Stimulated activated CD8-positive, alpha-beta memory T cell treated with anti-CD3 and anti-CD28 coated beads, Interleukin-7, amount 100 ng/mL, for 48 hours (primary cell): Measurements from ENCODE around the gene RBM47.

Source experiments
- DNase-seq, 2 donors: peaks; one replicate each; pipeline ENCODE4 v3.0.0-alpha.2; 2020; ENCODE audit warnings: low read depth in 1 of 2; ENCODE audit errors: extremely low read depth in 1 of 2

RBM47 gene

DNA sequence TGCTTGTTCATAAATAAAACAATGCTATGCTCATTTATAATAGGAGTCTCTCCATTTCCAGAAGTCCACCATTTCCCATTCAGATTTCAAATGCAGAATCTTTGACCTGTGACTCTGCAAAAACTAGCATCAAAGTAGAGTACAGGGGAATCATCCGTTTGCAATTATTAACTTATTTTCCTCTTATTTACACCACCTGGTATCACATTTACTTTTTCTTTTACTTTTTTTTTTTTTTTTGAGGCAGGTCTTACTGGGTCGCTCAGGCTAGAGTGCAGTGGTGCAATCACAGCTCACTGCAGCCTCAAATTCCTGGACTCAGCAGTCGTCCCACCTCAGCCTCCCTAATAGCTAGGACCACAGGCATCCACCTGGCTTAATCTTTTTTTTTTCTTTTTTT, 37.6 kb downstream of the RBM47 start:
- DNase-seq = no peak

DNA sequence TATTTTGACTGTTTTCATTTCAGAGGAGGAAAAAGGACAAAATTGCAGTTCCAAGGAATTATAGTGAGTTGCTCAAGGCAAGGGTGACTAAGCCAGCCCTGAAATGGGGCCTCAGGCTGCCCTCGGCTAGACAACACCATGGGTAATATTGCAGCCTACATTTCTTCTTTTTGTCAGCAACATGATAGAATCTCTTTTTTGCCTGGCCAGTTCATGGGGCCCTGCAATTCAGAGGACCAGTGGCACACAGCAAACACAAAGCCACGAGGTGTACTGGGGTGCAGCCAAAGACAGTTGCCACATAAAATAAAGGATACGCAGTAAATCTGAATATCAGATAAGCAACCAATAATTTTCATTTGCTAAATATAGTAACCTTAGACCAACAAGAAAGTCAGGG, 41.8 kb downstream of the RBM47 start:
- no peak for DNase-seq

DNA sequence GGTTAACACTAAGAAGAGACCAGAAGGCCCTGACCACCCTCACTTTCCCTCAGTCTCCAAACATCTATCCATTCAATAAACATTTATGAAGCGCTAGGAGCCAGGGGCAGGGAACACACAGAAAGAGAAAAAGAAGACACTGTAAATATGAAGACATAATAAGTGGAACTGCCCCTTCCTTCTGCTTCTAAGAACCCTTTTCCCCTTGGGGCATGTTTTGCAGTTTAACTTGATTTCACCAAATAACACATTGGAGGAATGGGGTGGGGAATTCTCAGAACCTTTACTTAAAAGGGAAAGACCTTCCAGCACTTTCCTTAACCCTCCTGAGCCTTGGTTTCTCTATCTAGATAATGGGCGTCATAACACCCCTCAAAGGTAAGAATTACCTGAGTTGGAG, 42.3 kb downstream of the RBM47 start:
- no peak for DNase-seq

DNA sequence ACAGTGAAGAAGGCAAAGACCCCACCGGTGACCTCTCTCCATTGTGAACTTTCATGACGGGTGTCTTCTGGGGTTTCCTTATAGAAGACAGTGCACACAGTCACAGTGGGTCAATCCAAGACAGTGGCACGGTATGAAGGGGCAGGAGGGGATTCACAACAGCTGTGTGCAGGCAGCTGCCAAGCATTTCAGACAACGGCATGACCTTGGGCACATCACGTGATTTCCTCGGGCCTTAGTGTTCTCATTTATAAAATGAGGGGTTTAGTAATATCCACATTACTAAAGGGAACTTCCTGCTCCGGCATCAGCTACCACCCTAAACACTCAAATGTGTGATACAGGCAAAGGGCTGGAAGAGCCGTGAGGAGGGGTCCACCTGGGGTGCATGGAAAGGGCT, 42.9 kb downstream of the RBM47 start:
- no peak for DNase-seq

DNA sequence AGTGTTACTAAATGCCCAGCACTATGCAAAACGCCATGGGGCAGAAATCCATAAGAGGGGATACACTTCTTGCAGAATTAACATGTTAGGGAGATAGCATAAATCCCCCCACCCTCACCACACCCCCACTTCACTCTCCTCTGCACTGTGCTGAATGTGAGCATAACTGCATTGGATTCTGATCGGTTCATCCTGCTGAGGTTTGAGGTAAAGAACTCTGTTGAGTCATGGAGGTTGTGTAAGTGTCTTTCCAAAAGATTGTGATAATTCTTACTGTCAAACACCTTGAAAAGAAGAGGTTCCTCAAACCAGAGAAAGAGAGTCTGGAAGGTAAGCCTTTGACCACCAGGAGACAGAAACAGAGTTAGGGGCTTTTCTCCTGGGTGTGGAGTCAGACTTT, 43.6 kb downstream of the RBM47 start:
- no peak for DNase-seq

DNA sequence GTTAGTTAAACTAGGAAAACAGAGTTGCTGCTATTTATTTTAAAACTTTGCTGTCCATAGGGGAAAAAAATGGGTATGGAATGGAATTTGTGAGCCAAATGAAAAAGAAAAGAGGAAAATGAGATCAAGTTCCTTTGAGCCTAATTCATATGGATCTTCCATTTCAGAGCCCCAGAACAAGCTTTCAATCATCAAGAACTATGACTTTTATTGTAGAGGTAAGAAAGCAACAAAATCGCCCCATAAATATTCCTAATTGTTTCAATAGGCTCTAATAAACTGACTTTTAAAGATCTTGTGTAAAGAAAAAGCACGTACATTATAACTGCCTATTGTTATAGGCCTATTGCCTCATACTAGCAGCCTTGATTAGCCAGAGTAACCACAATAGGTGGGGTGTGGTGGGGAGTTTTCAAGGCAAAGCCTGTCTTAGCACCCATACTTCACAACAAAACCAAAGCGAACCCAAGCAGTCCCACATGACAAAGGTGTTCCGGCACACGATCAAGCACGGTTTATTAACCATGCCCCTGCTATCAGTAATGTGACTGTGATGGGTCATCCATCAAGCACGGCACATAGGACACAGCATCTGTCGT, 44.4 kb downstream of the RBM47 start:
- no peak for DNase-seq

DNA sequence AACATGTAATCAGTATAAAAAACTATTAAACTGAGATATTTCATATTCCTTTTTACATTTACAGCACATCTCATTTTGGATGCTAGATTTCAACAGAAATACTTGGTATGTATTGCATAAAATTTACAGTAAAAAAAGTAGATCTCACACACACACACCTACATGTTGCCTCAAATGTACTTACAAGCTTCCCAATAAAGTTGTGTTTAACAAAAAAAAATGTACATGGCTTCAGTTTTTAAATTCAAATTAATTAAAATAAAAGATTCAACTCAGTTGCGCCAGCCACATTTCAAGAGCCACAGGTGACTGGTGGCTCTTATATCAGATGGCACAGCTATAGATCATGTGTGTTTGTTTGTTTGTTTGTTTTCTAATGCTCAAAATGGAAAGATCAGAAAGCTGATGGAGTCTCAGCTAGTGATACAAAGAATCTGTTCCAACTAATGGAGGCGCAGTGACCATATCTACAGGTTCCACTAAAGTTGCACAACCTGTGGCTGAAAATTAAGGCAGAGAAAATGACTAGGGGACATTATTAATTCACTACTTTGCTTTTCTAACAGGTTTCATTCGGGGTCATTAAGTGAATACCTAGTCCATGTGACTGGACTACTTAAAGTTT, 45.0 kb downstream of the RBM47 start:
- no peak for DNase-seq

DNA sequence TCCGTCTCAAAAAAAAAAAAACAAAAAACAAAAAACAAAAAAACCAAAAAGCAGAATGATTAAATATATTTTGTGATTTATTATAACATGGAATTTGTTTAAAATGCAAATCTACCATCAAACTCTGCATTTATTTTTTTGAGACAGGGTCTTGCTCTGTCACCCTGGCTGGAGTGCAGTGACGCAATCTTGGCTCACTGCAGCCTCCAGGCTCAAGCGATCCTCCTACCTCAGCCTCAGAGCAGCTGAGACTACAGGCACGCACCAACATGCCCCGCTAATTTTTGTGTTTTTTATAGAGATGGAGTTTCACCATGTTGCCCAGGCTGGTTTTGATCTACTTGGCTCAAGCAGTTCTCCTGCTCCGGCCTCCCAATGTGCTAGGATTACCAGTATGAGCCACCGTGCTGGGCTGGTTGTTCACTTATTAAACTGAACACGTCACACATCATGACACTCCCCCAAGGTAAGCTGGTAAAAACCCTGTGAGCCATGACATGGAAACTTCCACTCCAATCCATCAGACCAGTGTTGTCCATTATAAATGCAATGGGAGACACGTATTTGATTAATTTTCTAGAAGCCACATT, 45.7 kb downstream of the RBM47 start:
- no peak for DNase-seq

DNA sequence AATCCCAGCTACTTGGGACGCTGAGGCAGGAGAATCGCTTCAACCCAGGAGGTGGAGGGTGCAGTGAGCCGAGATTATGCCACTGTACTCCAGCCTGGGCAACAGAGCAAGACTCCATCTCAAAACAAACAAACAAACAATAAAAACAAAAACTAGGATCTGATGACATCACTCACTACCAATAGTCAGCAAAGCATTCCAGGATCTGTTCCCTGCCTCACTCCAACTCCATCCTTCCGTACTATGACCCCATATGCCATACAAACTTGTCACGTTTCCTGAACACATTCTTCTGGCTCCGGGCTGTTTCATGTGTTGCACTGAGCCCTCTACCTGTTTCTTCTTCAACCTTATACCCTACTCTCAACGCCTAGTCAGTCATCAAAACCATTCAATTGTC, 47.3 kb downstream of the RBM47 start:
- no peak for DNase-seq

DNA sequence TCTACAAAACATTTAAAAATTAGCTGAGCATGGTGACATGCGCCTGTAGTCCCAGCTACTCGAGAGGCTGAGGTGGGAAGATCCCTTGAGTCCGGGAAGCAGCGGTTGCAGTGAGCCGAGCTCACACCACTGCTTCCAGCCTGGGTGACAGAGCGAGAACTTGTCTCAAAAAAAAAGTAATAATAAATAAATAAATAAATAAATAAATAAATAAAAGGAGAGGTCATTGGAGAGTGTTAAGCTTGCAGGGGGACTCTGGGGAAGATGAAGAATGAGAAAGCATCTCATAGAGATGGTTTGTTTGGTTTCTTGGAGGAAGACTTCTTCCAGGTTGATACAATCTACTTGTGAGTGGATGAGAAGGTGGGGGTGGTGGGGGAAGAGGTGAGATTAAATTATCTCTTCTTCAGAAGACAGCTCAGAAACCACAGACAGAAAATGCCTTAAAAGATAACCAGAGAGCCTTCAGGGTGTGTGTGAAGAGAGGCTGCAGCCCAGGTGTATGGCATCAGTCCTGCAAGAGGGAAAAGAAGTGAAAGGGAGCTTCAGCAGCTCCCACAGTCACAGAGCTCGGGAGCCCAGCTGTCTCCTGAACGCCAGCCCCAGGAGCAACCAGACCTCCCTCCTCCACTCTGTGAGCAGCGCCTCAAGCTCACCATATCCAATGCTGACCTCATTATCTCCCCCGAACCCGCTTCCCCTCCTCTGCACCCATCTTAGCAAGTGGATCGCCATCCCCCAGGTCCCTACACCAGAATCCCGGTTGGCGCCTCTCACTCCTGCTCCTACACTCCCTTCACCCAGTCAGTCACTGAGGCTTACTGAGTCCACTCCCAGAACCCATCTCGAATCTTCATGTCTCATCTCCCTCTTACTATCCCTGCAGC, 48.2 kb downstream of the RBM47 start:
- DNase-seq = peak in 1 of 2 donors; percentile 23

DNA sequence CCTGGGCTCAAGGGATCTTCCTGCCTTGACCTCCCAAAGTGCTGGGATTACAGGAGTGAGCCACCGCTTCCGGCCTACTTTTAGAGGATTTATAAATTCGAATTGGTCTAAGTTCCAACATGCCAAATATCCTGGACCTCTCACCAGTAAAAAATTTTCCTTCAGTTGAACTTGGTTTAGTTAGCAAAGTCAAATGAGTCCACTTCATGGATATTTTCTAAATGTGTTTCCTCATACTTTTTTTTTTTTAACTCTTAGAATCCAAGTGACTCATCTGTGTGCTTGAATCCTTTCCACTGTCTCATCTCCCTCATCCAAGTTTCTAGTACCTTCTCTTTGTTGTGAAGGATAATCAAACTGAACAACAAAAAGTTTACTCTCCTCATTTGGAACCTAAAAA, 49.7 kb downstream of the RBM47 start:
- DNase-seq = no peak

DNA sequence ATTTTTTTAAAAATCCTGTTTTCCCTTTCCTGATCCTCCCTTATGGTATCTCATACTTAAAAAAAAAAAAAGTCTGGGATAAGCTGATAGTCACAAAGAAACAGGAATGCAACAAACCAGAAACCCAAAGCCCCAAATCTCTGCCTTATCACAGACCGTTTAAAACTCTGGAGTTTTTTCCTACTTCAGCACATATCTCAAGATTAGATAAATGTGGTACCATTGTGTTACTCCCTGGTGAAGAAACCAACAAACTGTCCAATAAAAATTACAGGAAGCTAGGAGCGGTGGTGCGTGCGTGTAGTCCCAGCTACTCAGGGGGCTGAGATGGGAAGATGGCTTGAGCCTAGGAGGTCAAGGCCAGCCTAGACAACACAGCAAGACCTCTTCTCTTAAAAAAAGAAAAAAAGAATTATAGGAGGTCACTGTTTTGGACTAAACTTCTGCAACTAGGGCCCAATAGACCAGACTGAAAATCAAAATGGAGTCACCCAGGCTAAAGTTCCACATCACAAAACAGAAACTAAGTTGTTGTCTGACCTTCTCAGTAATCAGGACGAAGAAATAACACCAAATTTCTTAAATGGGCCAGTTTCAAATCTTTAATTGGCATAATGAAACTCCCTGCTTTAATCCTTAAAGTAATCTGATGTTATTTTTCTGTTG, 51.9 kb downstream of the RBM47 start:
- DNase-seq = no peak

DNA sequence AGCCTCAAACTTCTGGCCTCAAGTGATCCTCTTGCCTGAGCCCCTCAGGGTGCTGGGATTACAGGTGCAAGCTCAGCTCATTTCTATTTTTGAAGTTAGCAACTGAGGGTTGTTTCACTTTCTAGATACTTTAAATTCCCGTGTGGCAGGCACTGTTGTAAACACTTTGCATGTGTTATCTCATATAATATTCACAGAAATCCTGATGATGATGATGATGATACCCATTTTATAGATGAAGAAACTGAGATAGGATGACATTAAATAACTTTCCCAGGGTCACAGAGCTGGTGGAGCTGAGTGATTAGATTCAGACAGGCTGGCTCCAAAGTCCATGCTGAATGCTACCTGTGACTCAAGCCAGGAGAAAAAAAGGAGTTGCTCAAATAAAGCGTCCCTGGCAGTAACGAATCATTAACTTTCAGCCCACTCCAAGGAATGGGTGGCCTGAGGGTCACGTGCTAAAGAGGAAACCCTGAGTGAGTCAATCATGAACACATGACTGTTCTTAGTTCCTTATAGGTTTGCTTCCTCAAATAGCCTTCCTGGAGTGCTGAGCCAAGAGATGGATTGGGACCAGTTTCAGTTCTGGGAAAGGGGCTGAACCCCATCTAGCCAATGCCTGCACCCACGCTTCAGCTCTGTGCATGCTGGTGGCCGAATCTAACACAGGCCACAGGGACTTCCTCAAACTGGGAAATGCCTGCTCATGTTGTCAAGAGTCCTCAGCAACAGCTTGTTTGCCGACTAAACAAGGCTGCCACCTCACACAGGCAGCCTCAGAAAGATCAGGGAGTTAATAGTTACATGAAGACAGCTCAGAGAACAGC, 52.8 kb downstream of the RBM47 start:
- DNase-seq = no peak

DNA sequence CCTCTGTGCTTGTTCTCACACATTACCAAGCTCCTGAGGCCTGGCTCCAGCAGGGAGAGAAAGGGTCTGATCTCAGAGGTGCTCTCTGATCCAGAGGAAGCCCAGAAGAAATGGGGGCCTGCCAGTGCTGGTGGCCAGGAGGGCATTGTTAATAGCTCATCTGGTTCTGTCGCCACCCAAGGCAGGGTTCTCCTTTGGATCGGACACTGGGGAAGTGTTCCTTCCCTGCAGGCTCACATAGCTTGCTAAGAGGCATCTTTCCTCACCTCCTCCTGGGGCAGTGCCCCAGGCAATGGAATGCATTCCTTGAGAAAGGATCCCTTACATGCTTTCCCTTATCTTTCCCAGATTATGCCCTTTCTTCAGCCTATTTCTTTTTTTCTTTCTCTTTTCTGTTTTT, 53.8 kb downstream of the RBM47 start:
- no peak for DNase-seq

DNA sequence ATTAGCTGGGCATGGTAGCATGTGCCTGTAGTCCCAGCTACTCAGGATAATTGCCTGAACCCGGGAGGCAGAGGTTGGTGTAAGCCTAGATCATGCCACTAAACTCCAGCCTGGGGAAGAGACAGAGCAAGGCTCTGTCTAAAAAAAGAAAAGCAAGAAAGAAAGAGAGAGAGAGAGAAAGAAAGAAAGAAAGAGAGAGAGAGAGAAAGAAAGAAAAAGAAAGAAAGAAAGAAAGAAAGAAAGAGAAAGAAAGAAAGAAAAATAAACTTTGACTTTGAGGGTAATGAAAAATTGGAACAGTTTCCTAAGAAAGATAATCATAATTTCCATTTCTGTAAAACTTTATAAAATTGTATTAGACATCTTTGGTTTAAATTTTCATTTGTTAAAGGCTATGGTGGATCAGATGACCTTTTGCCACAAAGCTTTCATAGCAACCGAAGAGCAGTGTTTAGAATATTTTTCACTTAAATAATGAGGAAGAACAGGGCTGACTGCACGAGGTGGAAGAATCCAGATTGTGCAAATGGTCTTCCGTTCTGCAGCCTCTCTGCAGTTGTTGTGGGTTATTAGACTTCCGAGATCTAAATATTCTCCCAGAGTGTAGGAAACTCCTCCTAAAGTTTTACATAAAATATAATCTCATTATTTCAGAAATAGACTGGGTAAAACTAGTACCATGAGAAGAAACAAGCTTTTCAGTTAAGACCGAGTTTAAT, 55.9 kb downstream of the RBM47 start:
- no peak for DNase-seq

DNA sequence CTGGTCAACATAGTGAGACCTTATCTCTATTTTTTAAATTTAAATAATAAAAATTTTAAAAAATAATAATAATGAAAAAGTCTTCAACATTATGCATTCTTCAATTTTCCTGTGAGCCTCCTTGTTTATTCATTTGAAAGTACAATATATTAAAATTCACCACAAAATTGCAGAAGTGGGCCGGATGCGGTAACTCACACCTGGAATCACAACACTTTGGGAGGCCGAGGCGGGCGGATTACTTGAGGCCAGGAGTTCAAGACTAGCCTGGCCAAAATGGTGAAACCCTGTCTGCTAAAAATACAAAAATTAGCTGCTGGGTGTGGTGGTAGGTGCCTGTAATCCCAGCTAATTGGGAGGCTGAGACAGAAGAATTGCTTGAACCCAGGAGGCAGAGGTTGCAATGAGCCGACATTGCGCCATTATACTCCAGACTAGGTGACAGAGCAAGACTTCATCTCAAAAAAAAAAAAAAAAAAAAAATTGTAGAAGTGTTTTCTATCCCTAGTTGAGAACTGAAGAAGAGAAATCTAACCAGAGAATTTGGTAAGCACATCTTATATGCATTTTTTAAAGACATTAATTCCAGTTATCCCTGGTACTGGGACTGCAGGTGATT, 56.9 kb downstream of the RBM47 start:
- DNase-seq = no peak

DNA sequence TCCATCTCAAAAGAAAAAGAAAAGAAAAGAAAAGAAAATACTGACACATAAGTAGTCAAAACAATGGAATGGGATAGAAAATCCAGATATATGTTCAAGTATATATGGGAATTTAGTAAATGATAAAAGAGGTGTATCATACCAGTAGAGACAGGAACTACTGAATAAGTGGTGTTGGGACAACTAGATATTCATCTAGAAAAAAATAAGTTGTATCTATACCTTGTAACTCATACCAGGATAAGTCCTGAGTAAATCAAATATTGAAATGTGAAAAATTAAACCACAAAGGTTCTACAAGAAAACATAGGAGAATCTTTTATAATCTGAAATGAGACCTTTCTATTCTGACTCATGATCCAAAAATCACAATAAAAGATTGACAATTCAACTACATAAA, 58.5 kb downstream of the RBM47 start:
- DNase-seq = no peak

DNA sequence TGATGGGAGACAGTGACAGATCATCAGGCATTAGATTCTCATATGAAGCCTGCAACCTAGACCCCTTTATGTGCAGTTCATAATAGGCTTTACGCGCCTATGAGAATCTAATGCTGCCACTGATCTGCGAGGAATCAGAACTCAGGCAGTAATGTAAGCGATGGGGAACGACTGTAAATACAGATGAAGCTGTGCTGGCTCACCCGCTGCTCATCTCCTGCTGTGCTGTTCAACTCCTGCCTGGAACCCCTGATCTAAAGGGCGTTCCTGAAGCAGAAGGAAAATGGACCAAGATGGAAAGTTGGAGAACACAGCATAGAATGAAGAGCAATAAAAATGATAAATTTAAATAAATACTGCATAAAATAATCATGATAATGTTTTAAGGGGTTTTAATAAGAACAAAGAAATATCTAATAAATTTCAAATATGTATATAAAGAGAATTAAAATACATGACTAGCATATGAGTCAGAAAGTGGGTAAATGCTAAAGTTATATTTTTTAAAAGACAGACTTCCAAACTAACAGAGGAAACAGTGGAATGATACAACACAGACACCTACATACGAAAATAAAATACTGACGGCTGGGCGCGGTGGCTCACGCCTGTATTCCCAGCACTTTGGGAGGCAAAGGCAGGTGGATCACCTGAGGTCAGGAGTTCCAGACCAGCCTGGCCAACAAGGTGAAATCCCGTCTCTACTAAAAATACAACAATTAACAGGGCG, 59.2 kb downstream of the RBM47 start:
- no peak for DNase-seq
